GM12872 (cell line): ENCODE data around the gene SCGB1D2.

ENCODE experiments used
- CTCF ChIP-seq: IDR thresholded peaks from 3 replicates; pipeline ENCODE4 v1.5.1; 2011; ENCODE audit warnings: low read depth, mild to moderate bottlenecking, low read length, moderate library complexity; ENCODE audit not compliant: insufficient read depth

The SCGB1D2 gene

GRCh38 chr11:62241095-62241494, 944 bp upstream of the SCGB1D2 start:
- TF ChIP-seq CTCF: no peak

DNA sequence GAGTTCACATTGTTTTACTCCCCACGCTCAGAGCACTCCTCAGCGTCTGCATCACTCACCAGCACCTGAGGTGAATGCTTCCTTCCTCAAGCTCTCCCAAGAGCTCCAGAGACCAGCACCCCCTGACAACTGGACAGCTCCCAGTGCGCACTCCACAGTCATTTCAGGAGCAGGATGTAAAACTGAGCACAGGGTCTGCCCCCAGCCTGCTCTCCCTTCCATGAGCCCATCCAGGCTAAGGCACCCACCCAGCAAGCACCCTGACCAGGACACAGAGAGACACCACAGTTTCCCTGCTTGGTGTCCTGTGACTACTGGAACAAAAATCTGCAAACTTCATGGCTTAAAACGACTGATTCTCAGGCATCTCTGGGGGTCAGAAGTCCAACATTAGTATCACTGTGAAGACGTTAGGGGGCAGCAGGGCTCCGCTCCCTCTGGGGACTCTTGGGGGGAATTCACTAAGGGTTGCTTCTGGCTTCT, 3.3 kb downstream of the SCGB1D2 start:
- TF ChIP-seq CTCF: peak; percentile 54

DNA sequence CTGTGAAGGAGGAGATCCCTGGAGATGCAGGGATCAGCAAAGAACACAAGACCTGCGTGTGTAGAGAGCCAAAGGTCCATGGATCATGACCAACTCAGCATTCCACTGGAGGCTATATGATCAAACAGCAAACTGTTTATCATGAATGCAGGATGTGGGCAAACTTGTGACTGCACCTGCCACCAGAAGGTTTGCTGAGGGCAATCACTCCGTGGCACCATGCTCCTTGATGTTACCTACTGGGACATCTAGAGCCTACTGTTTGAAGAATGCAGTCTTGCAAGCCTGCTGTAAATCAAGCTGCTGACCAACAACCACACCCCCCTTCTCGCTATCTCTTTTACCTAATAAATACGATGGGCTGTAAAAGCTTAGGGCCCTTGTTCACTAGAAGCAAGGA, 9.7 kb downstream of the SCGB1D2 start:
- TF ChIP-seq CTCF: no peak

DNA sequence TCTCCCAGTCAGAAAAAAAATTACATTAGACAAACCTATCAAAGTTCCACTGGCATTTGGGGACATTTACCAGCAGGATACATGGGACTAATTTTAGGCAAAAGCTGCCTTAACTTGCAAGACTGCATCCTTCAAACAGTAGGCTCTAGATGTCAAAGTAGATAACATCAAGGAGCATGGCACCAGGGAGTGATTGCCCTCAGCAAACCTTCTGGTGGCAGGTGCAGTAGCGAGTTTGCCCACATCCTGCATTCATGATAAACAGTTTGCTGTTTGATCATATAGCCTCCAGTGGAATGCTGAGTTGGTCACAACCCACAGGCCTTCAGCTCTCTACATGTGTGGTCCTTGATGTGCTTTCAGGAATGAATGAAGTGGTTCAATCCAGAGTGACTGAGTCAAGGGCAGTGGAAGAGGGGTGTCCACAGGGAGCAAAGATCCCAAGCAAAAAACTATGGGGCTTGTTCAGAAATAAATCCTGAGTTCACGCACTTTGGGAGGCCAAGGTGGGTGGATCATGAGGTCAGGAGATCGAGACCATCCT, 12.0 kb downstream of the SCGB1D2 start:
- TF ChIP-seq CTCF: no peak

- no peak for TF ChIP-seq CTCF
Measured at GRCh38 chr11:62256281-62256680, 14.2 kb downstream of the SCGB1D2 start.

GRCh38 chr11:62260261-62260953, 18.4 kb downstream of the SCGB1D2 start:
- TF ChIP-seq CTCF: no peak

DNA sequence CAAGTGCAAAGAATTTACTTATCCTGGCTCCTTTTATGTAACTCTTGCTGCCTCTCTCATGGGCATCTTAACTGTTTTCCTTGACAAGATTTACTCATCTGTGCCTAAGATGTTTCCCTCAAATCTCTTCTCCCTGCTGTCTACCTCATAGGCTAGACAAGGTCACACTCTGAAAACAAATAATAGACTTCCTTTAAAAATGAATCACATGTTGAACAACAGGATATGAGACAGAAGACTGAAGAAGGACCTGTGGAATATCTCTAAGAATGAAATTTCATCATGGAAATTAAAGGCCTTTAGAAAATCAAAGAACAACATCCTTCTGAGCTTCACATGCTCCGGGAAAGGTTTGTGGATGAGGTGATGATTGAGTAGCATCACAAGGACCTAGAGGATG, 22.0 kb downstream of the SCGB1D2 start:
- TF ChIP-seq CTCF: no peak
